Small intestine (tissue), 7 donors: ENCODE data around the gene PDXP. TPM values are rescaled to one million over a fixed set of nuclear protein-coding genes. Genes with fewer than 3 reads are reported as not detected.
A peak's percentile ranks its signal among the peaks of the same experiment; 100 is the strongest.
"Not testable (repeated sequence)": the region's sequence is repeated elsewhere in the genome, so short reads cannot be mapped to it uniquely, and the experiment has no call there.

ENCODE experiments used
- DNase-seq, 2 donors: peaks; one replicate each; pipeline versions ENCODE4 v3.0.0 to v3.0.0-alpha.2; 2013
- FAIRE-seq: peaks from 2 replicates; lab custom pipeline; 2012; peaks lifted over from hg19 to GRCh38; lab: Jason Lieb, UNC
- H3K27ac ChIP-seq, 3 donors: one replicate each; pipeline ENCODE4 v1.5.1; 2013; ENCODE audit warnings: low read length in 2 of 3, mild to moderate bottlenecking in 2 of 3, control low read depth in 1 of 3, inconsistent platforms in 1 of 3, low read depth in 1 of 3, moderate library complexity in 1 of 3
- H3K27me3 ChIP-seq, 3 donors: one replicate each; pipeline ENCODE4 v1.6.1; 2013; ENCODE audit warnings: low read length in 3 of 3, inconsistent platforms in 1 of 3; ENCODE audit not compliant: control insufficient read depth in 3 of 3, insufficient read depth in 3 of 3
- H3K36me3 ChIP-seq, 3 donors: one replicate each; pipeline ENCODE4 v1.6.1; 2013; ENCODE audit warnings: low read length in 3 of 3, inconsistent platforms in 1 of 3, low read depth in 1 of 3, mild to moderate bottlenecking in 1 of 3, moderate library complexity in 1 of 3; ENCODE audit not compliant: control insufficient read depth in 3 of 3, insufficient read depth in 2 of 3
- H3K4me1 ChIP-seq, 3 donors: one replicate each; pipeline ENCODE4 v1.6.1; 2013; ENCODE audit warnings: low read length in 2 of 3, inconsistent platforms in 1 of 3, low read depth in 1 of 3, mild to moderate bottlenecking in 1 of 3, moderate library complexity in 1 of 3; ENCODE audit not compliant: control insufficient read depth in 3 of 3, insufficient read depth in 2 of 3
- H3K4me3 ChIP-seq, 3 donors: one replicate each; pipeline ENCODE4 v1.5.1; 2013; ENCODE audit warnings: low read length in 3 of 3, control low read depth in 1 of 3, inconsistent platforms in 1 of 3, low read depth in 1 of 3, mild to moderate bottlenecking in 1 of 3, moderate library complexity in 1 of 3
- H3K9me3 ChIP-seq, 2 donors: one replicate each; pipeline ENCODE4 v1.6.1; 2013; ENCODE audit warnings: low read depth in 1 of 2, low read length in 1 of 2; ENCODE audit not compliant: control insufficient read depth in 2 of 2, insufficient read depth in 1 of 2
- WGBS, 3 donors: extraction: QIAGEN DNeasy Blood & Tissue Kit; methylation state at CpG; one replicate each; pipeline ENCODE4 v1.1.7; 2013; 5-methylcytosine and 5-hydroxymethylcytosine counted together
- polyA plus RNA-seq, 4 donors: library from polyadenylated mRNA; stranded (reverse) in 3 of 4; unstranded in 1 of 4; fragments of 200-250 nt in 3 of 4; fragments of 120-200 nt in 1 of 4; gene quantifications; one replicate each; pipeline versions ENCODE4 v1.2.1 to v1.2.3, GENCODE V29; 2013
- donor health status: healthy with polysubstance abuse.
- donor health status: control.
- donor health status: control.
- donor health status: Bipolar disorder and iron deficiency.
- donor health status: healthy.

PDXP gene
- polyA plus RNA-seq, 4 donors, result 24.1 to 98.6 (median 57.3) TPM

DNA sequence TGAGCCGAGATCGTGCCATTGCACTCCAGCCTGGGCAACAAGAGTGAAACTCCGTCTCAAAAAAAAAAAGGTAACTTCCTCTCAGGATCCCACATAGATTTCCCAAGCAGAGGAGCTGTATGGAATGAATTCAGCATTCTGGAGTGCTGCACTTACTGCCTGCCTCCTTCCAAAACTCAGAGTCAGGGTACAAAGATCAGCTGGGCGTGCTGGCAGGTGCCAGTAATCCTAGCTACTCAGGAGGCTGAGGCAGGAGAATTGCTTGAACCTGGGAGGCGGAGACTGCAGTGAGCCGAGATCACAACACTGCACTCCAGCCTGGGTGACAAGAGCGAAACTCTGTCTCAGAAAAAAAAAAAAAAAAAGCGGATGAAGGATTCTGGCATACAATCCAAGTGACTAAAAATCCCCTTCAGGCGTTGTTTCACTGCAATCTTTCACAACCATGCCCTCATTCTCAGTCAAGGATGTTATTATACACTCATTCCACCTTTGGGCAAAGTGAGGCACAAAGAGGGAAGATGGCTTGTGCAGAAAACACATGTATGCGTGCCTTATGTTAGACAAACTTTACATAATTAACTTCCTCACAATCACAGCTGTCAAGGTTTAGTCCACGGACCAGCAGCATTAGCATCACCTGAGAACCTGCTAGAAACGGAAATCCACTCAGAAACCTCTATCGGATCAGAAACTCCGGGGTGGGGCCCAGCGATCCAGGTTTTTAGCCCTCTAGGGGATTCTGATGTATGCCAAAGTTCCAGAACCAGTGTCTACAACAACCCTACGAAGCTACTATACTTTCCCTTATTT lies 26.5 kb downstream of the PDXP start:
- Histone ChIP-seq H3K27me3 (no peaks in the 10 kb centered on the region), H3K27ac (peak overlapping the region; percentile 47 to 81 (median 69)), H3K4me3 (no peak overlapping the region), H3K4me1 (peaks cover 7 to 23% (median 10%) of the 10 kb centered on the region in 3 donors), H3K36me3 (peaks cover 0 to 22% (median 3%) of the 10 kb centered on the region in 3 donors), H3K9me3 (no peaks in the 10 kb centered on the region)
- WGBS, 3 donors, result 21 to 62% (median 38%) methylated on average over 16 of the region's 16 CpGs
- FAIRE-seq (no peak), DNase-seq (peak; percentile 82 to 93)

- peak within 1 kb of the TSS; percentile 69 to 88 (median 81) for H3K27ac ChIP-seq
- DNase-seq, result peak; percentile 93 to 96
- H3K4me1 ChIP-seq, result peaks cover 4 to 23% (median 10%) of the 10 kb centered on the region in 3 donors
- WGBS, 3 donors, result 1 to 3% (median 3%) methylated on average over 48 to 62 of the region's 62 CpGs
- peaks cover 6 to 32% (median 9%) of the 10 kb centered on the region in 3 donors for H3K36me3 ChIP-seq
- FAIRE-seq, result no peak
- no peaks in the 10 kb centered on the region for H3K9me3 ChIP-seq
- H3K27me3 ChIP-seq, result no peaks in the 10 kb centered on the region
- H3K4me3 ChIP-seq, result peak within 1 kb of the TSS; percentile 74 to 80 (median 75)
Observed at GRCh38 chr22:37686002-37686982, 27.8 kb downstream of the PDXP start, which contains the start of gene NOL12. TSS of gene NOL12 (plus strand) at chr22:37686343. CDS start at chr22:37686393, 50 bp downstream.

- Histone ChIP-seq H3K36me3 (peaks cover 14 to 68% (median 24%) of the 10 kb centered on the region in 3 donors), H3K9me3 (no peaks in the 10 kb centered on the region), H3K27ac (no peak overlapping the region), H3K4me1 (peaks cover 4 to 14% (median 10%) of the 10 kb centered on the region in 3 donors), H3K4me3 (no peak overlapping the region), H3K27me3 (no peaks in the 10 kb centered on the region)
- no peak for FAIRE-seq
- no peak for DNase-seq
- WGBS, 3 donors, result 92 to 95% (median 93%) methylated on average over 7 of the region's 7 CpGs
Observed at GRCh38 chr22:37690407-37690806, 31.9 kb downstream of the PDXP start.

- FAIRE-seq, result no peak
- Histone ChIP-seq H3K9me3 (no peaks in the 10 kb centered on the region), H3K27ac (no peak overlapping the region), H3K4me3 (no peak overlapping the region), H3K4me1 (peaks cover 4 to 10% (median 10%) of the 10 kb centered on the region in 3 donors), H3K36me3 (peaks cover 14 to 69% (median 24%) of the 10 kb centered on the region in 3 donors), H3K27me3 (no peaks in the 10 kb centered on the region)
- no peak for DNase-seq
- 94 to 96% (median 95%) methylated on average over 17 to 18 of the region's 18 CpGs for WGBS, 3 donors
Observed at GRCh38 chr22:37690901-37691504, 32.5 kb downstream of the PDXP start.

DNA sequence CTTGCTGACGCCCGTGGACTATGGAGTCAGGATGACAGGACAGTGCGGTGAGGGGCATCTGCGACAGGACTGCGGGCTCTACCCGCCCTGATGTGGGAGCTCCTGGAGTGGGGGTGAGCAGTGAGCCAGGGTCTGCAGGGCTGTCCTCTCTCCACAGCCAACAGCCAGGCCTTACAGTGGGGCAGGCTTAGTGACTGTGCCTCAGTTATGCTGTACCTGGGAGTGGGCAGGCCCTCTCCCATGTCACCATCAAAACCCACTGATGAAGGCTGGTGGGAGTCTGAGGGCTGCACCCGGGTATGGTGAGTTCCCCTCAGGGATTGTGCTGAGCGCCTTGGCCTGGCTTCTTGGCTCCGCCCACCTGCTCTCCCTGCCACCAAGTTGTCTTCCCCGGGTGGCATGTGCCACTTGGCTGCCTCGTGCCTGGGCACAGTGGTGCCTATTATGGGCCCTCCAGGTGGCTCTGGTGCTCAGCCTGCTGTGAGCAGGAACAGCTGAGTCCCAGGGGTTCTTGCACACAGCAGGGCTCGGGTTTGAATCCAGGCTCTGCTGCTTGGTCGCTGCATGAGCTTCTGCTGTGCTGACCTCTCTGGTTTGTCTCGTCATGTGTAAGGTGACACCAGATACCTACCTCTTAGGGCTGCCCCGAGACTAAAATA lies 34.2 kb downstream of the PDXP start:
- WGBS, 3 donors, result 91 to 95% (median 92%) methylated on average over 15 of the region's 15 CpGs
- Histone ChIP-seq H3K4me3 (no peak overlapping the region), H3K4me1 (peaks cover 0 to 8% (median 3%) of the 10 kb centered on the region in 3 donors), H3K27ac (no peak overlapping the region), H3K27me3 (no peaks in the 10 kb centered on the region), H3K36me3 (peaks cover 14 to 66% (median 24%) of the 10 kb centered on the region in 3 donors), H3K9me3 (no peaks in the 10 kb centered on the region)
- no peak for FAIRE-seq
- no peak for DNase-seq

DNA sequence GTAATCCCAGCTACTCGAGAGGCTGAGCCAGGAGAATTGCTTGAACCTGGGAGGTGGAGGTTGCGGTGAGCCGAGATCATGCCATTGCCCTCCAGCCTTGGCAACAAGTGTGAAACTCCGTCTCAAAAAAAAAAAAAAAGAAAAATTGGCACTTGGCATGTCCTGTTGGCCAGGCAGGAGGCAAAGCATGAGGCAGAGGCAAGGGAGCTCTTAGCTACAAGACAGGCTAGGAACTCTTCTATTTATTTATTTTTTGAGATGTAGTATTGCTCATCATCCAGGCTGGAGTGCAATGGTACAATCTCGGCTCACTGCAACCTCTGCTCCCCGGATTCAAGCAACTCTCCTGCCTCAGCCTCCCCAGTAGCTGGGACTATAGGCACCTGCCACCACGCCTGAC lies 35.6 kb downstream of the PDXP start:
- H3K4me1 ChIP-seq, H3K27ac ChIP-seq, H3K27me3 ChIP-seq, DNase-seq, H3K9me3 ChIP-seq, H3K4me3 ChIP-seq, FAIRE-seq: not testable (repeated sequence)
- peaks cover 11 to 53% (median 24%) of the 10 kb centered on the region in 3 donors for H3K36me3 ChIP-seq
- 94 to 97% (median 95%) methylated on average over 7 of the region's 7 CpGs for whole genome bisulfite sequencing, 3 donors

- Histone ChIP-seq H3K27ac (peak overlapping the region in 2 of 3 donors; percentile 19 to 20), H3K36me3 (peaks cover 8 to 37% (median 16%) of the 10 kb centered on the region in 3 donors), H3K4me3 (peak overlapping the region in 1 of 3 donors; percentile 33)
- H3K4me1 ChIP-seq, DNase-seq, H3K27me3 ChIP-seq, H3K9me3 ChIP-seq, FAIRE-seq: not testable (repeated sequence)
- WGBS, 3 donors, result 21 to 33% (median 25%) methylated on average over 13 of the region's 13 CpGs
Observed at GRCh38 chr22:37696260-37696656, 37.7 kb downstream of the PDXP start.
